EL (cell line): ENCODE data around the gene EXD1.

ENCODE experiments used
- DNase-seq: peaks from one replicate; pipeline ENCODE4 v3.0.0-alpha.2; 2016

Gene EXD1

GRCh38 chr15:41231422-41232226 is 1.1 kb upstream of the EXD1 start:
- no peak for DNase-seq

- no peak for DNase-seq
These were observed 260 bp downstream of the EXD1 start for GRCh38 chr15:41230345-41230649.

DNA sequence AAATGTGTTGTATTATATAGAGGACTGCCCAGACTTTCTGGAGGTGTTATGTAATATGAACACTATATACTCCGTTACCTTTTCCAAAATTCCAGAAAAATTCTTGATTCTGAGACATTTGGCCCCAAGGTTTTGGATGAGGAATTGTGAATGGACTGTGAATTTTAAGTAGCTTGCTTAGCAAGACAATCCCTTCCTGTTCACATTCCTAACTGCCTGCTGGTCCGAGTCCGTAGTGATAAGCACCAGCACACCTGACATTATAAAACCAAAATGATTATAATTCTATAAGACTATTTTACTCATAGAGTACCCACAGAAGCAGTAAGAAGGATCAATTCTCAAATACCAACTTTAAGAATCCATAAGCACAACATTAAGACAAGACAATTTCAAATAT is 11.2 kb downstream of the EXD1 start:
- DNase-seq = no peak

DNA sequence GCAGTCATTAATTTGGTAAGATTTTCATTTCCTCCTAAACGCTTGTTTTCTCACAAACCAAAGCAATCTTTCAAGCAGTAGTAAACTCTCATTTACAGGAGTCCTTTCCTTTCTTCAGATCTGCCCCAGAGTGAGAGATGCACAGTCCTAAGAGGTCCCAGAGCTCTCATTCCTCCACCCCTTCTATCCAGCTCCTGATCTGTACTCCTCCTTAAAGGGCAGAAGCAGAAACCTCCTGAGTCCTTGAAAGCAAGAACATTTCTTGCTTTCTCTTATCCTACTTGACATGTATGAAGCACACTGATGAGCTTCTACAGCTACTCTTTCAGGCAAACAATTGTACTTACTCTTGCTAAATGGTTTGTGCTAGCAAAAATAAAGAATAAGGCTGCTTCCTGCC is 11.7 kb downstream of the EXD1 start:
- DNase-seq = no peak

DNA sequence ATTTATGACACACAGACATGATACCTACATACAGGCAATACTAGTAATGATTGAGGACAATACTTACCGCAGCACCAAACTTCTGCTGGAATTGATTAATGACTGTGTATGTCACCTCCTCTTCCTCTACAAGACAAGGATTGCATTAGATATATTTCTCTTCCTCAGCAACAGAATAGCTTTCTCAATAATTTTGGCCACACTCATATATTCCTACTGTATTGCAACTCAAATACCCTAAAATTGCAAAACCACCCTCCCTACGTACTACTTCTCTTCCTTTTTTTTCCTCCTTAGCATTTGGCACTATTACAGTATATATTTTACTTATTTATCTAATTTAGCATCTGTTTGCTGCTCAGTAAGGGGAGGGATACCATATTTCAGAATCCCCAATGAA is 14.8 kb downstream of the EXD1 start:
- DNase-seq = no peak

DNA sequence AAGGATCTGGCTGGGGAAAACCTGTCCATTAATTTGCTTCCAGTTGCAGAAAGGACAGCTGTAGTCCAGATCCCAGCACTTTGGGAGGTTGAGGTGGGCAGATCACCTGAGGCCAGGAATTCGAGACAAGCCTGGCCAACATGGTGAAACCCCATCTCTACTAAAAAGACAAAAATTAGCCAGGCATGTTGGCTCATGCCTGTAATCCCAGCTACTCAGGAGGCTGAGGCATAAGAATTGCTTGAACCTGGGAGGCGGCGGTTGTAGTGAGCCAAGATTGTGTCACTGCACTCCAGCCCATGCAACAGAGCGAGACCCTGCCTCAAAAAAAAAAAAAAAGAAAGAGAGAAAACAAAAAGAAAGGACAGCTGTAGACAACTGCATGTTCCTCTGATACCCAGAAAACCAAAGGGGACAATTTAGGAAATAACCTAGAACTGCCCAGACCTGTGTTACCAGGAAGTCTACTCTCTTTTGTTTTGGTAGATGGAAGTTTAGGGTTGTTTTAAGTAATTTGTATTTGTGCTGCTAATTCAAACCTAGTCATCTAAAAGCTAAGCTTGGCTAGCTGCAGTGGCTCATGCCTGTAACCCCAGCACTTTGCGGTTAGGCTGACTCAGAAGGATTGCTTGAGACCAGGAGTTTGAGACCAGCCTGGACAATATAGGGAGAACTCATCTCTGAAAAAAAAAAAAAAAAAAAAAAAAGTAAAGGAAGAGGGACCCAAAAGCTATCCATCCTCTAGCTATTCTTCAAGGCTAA is 22.7 kb downstream of the EXD1 start:
- peak; percentile 68 for DNase-seq

- no peak for DNase-seq
These were observed 25.2 kb downstream of the EXD1 start for GRCh38 chr15:41205315-41205714.

DNA sequence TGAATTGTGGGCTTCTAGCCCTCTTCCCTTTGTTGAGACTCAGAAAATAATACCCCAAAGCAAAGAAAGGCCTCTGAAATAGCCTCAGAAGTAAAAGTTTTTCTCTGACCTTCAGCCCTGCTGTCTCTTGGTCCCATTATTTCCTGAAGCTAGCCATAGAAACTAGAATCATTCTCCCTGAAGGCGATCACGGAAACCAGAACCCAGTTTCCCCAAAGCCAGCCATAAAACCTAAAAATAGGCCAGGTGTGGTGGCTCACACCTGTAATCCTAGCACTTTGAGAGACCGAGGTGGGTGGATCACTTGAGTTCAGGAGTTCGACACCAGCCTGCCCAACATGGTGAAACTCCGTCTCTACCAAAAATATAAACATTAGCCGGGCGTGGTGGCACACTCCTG is 27.2 kb downstream of the EXD1 start:
- DNase-seq = no peak

- no peak for DNase-seq
These were observed 31.1 kb downstream of the EXD1 start for GRCh38 chr15:41199470-41199869.

GRCh38 chr15:41194444-41194843 is 36.1 kb downstream of the EXD1 start:
- DNase-seq = no peak

- peak; percentile 62 for DNase-seq
These were observed 47.0 kb downstream of the EXD1 start for GRCh38 chr15:41183581-41183980.

- DNase-seq = peak; percentile 21
These were observed 48.3 kb downstream of the EXD1 start for GRCh38 chr15:41182266-41182665.

DNA sequence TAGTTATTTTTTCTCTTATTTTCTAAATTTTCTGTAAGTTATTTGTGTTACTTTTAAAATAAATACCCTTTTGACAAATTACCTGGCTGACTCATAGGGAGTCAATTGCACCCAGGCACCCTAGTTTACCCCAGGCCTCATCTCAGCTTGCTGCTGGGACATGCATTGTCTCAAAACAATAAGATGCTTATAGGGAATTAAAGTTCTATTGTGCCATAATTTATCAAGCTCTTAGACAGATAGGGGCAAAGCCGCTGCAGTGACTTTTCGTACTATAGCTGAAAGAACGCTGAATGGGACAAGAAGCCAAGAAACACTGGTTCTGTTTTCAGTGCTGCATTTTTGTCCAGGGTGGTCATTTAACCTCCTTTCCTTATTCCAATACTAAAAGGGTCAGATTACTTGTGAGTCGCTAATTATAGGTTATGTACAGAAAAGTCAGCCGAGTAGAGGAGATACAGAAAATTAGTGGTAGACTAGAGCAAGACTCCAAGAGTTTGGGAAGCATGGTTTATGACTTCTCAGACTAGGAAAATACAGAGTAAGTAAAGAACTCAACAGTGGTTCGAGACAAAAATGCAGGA is 50.3 kb downstream of the EXD1 start:
- DNase-seq = peak; percentile 38

- no peak for DNase-seq
These were observed 60.8 kb downstream of the EXD1 start for GRCh38 chr15:41169781-41170180.

- DNase-seq = no peak
These were observed 61.5 kb downstream of the EXD1 start for GRCh38 chr15:41169086-41169485.

GRCh38 chr15:41161736-41162135 is 68.8 kb downstream of the EXD1 start:
- DNase-seq = peak; percentile 28

- peak; percentile 51 for DNase-seq
These were observed 69.2 kb downstream of the EXD1 start for GRCh38 chr15:41161336-41161735.

- peak; percentile 76 for DNase-seq
These were observed 69.8 kb downstream of the EXD1 start for GRCh38 chr15:41160639-41161315.

- peak; percentile 37 for DNase-seq
These were observed 76.1 kb downstream of the EXD1 start for GRCh38 chr15:41154412-41154811.

- no peak for DNase-seq
These were observed 76.8 kb downstream of the EXD1 start for GRCh38 chr15:41153733-41154132.

GRCh38 chr15:41151451-41152005 is 79.0 kb downstream of the EXD1 start:
- no peak for DNase-seq

DNA sequence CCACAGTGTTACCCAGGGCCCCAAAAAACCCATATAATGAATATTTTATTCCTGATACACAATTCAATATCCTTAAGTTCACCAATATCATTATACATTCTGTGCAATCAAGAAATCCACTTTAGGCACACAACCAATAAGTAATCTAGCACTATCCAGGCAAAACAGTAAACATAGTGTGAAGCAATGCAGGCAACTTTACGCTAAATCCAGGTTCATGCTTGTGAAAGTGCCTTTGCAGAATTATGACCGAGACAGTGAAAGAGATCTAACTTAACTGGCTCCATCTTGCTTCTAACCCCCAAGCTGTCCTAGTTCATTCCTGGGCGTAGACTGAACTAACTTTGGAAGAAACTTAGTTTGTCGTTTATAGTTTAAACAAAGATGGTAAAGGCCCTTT is 80.3 kb downstream of the EXD1 start:
- DNase-seq = no peak

DNA sequence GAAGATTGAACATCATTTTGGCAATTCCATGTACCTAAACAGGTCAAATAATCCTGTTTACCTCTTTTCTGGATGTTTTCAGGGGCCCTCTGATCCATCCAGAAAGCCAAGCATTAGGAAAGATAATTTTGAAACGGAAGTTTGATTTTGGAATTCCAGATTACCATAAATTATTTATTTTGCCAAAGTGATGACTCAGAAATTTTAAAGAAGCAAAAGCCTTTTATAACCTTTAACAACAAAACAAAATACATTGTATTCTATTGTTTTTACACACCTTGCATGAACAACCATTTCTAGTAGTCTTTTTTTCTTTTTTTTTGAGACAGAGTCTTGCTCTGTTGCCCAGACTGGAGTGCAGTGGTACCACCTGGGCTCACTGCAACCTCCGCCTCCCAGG is 82.5 kb downstream of the EXD1 start:
- no peak for DNase-seq
